Epithelial cell of proximal tubule (primary cell): ENCODE measurements around the gene RNFT2. TPM values are rescaled to one million over a fixed set of nuclear protein-coding genes. Genes with fewer than 3 reads are reported as not detected.

Experiments used
- DNase-seq: peaks from one replicate; pipeline ENCODE4 v3.0.0-alpha.2; 2011; ENCODE audit warnings: low read depth
- H3K4me3 ChIP-seq: 2 replicates; pipeline ENCODE4 v1.5.1; 2011; ENCODE audit warnings: low read depth, mild to moderate bottlenecking, low read length
- total RNA-seq: library from RNA; depleted of rRNA; stranded (reverse); fragments of >200 nt; gene quantifications from 2 replicates; pipeline ENCODE4 v1.2.3, GENCODE V29; 2015
- TF ChIP-seq, protein P1 (sequence below): conservative IDR thresholded peaks from 2 replicates; pipeline ENCODE4 v1.5.1; 2012; ENCODE audit warnings: low read depth, mild to moderate bottlenecking, low read length

Gene RNFT2, protein sequence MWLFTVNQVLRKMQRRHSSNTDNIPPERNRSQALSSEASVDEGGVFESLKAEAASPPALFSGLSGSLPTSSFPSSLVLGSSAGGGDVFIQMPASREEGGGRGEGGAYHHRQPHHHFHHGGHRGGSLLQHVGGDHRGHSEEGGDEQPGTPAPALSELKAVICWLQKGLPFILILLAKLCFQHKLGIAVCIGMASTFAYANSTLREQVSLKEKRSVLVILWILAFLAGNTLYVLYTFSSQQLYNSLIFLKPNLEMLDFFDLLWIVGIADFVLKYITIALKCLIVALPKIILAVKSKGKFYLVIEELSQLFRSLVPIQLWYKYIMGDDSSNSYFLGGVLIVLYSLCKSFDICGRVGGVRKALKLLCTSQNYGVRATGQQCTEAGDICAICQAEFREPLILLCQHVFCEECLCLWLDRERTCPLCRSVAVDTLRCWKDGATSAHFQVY
- total RNA-seq: 4.3 and 10.5 TPM in 2 replicates

DNA sequence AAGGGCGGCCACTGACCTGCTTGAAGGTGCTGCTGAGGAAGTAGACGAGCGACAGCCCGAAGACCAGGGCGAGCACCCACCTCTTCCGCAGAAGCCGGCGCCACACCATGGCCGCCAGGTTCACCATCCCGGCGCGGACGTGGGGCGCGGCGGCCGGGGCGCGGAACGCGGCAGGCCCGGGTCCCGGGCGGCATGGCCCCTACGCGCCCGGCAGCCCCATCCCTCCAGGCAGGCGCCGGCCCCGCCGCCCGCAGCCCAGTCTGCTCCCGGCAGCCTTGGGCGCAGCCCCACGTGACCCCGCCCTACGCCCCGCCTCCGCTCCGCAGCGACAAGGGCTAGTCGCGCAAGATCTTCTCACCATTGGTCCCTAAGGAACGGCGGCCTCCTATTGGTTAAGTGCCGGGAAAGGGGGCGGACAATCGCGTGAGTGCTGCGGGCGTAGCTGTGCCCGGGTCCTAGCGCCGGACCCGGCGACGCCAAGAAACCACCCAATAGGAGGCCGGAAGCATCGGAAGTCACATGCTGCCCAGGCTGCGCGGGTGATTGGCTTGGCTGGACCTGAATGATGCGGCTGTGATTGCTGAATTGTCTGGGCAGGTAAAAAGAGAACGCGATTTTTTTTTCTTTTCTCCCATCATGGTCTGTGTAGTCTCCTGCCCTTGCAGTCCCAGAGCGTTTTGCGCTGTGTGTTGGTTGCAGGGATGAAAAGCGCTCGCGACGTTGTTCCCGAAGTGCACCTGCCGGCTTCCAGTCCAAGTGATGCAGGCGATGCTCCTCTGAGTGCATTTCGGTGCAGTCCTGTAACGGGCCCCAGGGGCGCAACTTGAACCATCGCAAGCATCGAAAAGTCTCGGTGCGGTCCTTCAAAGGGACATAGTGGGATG is at the start of gene RNFT2, which contains the start of gene SPRING1:
RNFT2 (plus strand) TSS at position 542 of the 884 bp plus-strand sequence. CDS start 2,183 bp downstream, outside the sequence.
SPRING1 (minus strand) TSS at position 296 of the 884 bp plus-strand sequence; CDS start at position 127, 169 bp downstream.
- TF ChIP-seq, protein P1, sequence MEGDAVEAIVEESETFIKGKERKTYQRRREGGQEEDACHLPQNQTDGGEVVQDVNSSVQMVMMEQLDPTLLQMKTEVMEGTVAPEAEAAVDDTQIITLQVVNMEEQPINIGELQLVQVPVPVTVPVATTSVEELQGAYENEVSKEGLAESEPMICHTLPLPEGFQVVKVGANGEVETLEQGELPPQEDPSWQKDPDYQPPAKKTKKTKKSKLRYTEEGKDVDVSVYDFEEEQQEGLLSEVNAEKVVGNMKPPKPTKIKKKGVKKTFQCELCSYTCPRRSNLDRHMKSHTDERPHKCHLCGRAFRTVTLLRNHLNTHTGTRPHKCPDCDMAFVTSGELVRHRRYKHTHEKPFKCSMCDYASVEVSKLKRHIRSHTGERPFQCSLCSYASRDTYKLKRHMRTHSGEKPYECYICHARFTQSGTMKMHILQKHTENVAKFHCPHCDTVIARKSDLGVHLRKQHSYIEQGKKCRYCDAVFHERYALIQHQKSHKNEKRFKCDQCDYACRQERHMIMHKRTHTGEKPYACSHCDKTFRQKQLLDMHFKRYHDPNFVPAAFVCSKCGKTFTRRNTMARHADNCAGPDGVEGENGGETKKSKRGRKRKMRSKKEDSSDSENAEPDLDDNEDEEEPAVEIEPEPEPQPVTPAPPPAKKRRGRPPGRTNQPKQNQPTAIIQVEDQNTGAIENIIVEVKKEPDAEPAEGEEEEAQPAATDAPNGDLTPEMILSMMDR: peak; percentile 16
- DNase-seq: peak; percentile 85
- H3K4me3 ChIP-seq: peak within 1 kb of the TSS; percentile 94

DNA sequence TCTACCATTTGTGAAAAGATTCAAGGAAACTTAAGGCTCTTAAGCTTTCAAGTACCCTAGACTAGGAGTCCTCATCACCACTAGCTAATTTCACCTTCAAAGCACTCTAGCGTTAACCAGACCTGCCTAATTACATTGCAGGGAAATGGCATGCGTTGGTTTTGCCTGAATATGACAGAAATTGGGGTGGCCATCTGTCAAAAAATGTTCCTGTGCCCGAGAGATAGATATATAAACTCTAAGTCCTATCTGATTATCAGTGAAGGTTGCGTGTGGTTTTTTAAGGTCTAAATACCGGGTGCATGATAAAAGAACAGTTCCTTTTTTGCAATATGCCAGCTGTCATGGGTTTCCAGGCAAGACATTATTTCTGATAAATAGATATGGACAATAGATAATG is 48.6 kb upstream of the RNFT2 start:
- no peak overlapping the region for H3K4me3 ChIP-seq
- TF ChIP-seq, protein P1: no peak
- no peak for DNase-seq

DNA sequence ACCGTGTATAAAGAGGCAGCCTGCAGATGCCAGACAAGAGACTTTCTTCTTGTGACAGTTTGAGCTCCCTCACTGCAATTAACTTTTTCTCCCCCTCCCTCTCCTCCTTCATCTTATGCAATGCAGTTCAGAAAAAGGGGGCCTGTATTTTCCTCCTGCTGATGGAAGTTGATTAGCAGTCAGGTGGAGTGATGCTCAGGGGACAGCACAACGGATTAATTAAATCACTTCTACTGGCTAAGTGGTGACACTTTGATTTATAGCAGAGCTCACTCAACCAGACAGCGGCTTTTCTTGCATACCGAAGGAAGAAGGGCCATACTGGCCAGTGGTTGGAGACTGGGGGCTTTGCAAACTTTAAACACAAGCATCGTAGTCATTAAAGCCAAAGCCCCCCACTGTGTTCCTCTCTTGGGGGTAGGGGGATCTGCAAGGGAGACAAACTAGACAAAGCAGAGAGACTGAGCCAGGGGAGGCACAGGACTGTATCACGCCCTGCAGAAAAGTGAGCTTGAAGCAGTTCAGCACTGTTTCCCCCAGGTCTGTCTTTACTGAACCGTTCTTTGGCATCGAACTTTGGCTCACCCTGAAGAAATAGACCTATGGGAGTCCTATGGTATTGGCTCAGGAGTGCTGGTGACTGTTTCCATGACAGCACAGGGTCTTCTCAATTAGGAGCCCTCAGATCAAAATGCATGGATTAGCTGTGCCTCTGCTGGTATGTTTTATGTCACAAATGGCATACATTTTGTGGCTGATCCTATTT is 48.0 kb upstream of the RNFT2 start:
- DNase-seq: no peak
- TF ChIP-seq, protein P1: no peak
- no peak overlapping the region for H3K4me3 ChIP-seq

DNA sequence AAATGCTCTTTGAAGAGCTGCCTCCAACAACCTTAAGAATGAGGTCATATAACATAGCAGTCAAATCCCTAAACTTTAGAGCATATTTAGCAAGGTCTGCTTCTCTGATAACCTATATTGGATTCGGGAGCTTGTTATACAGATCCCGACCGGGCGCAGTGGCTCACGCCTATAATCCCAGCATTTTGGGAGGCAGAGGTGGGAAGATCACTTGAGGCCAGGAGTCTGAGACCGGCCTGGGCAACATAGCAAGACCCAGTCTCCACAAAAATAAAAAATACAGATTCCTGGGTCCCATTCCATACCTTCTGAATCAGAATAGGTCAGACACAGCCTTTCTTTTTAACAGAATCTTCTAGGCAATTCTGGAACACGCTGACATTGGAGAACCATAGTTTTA is 46.9 kb upstream of the RNFT2 start:
- TF ChIP-seq, protein P1: no peak
- H3K4me3 ChIP-seq: no peak overlapping the region
- no peak for DNase-seq

DNA sequence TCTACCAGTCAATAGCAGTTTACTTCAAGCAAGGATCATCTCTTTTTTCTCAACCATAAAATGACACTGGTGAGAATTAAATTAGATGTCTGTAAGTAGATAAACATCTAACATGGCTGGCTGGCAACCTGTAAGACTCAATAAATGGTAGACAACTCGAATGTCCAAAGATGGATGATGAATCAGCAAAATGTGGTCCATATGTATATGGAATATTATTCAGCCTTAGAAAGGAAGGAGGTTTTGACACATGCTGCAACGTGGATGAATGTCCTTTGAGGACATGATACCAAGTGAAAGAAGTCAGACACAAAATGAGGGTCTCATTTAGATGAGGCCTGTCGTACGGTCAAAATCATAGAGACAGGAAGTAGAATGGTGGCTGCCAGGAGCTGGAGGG is 46.5 kb upstream of the RNFT2 start:
- DNase-seq: no peak
- no peak overlapping the region for H3K4me3 ChIP-seq
- TF ChIP-seq, protein P1: no peak

DNA sequence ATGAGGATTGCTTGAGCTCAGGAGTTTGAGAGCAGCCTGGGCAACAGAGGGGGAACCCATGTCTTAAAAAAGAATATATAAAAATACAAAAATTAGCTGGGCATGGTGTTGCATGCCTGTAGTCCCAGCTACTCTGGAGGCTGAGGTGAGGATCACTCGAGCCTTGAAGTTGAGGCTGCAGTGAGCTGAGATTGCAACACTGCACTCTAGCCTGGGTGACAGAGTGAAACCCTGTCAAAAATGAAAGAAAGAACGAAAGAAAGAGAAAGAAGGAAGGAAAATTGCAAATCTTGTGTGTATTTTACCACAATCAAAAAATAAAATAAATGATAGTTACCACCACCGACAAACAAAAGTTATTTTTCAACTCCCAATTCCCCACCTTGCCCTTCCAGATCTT is 45.5 kb upstream of the RNFT2 start:
- DNase-seq: no peak
- TF ChIP-seq, protein P1: no peak

More for the DNA sequence above, 45.5 kb upstream of the RNFT2 start:
- no peak overlapping the region for H3K4me3 ChIP-seq
